HuH-7 (cell line): ENCODE data around the gene PUS7L.
"Not testable (repeated sequence)": the region's sequence is repeated elsewhere in the genome, so short reads cannot be mapped to it uniquely, and the experiment has no call there.

ENCODE experiments used
- DNase-seq: peaks from one replicate; pipeline ENCODE4 v3.0.0; 2011; ENCODE audit warnings: low spot score

Gene PUS7L

GRCh38 chr12:43750814-43751213 is 7.8 kb downstream of the PUS7L start:
- DNase-seq = no peak

DNA sequence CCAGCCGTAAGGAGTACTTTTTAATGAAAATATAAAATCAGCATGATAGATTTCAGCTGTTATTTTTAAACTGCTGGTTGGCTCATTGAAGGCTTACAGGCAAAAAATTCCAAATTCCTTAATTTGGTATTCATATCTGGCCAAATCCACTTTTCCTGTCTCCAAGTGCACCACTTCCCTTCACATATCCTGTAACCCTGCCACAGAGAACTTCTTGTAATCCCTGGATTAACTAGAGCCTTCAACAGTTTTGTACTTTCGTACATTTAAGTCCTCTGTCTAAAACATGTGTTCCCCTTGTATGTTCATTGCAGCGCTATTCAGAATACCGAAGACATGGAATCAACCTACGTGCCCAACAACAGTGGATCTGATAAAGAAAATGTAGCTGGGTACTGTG is 9.6 kb downstream of the PUS7L start:
- no peak for DNase-seq

GRCh38 chr12:43744826-43745225 is 13.8 kb downstream of the PUS7L start:
- no peak for DNase-seq

- no peak for DNase-seq
These were observed 16.5 kb downstream of the PUS7L start for GRCh38 chr12:43742106-43742505.

- DNase-seq = no peak
These were observed 18.0 kb downstream of the PUS7L start for GRCh38 chr12:43740511-43741100.

DNA sequence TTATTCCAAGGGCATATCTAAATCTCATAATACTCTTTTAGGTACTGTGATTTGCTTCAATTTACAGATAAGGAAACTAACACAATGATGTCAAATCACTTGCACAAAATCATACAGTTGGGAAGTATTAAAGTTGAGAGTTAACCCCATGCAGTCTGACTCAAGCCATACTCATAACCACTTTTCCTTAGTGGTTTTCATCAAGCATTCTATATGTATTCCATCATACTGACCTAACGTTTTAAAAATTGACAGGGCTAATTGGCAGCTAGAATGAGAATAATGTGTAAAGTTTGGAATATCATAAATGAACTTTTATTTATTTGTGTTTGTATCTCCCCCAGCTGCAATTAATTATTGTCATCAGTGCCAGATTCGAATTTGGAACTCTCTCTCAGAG is 20.9 kb downstream of the PUS7L start:
- no peak for DNase-seq

DNA sequence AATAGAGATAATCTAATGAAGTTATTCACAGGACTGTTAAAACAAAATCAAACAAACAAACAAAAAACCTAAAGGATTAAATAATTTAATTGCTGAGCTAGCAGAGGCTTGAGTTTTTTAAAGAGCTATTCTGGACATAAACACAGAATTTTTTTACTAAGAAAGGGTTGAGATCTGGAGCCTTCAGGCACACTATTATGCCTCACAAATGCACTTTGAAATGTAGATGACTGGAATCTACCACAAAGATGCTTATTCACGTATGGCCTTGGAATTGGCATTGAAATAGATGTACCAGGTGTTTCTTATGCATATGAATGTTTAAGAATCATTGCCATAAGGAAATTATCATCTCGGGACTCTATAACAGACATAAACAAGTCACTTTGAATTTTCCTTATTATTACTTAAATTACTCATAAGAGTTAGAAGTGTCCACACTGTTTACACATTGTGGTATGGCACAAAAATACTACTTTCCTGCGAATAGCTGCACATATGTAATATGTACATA is 21.6 kb downstream of the PUS7L start:
- no peak for DNase-seq

GRCh38 chr12:43733687-43734086 is 24.9 kb downstream of the PUS7L start:
- no peak for DNase-seq

DNA sequence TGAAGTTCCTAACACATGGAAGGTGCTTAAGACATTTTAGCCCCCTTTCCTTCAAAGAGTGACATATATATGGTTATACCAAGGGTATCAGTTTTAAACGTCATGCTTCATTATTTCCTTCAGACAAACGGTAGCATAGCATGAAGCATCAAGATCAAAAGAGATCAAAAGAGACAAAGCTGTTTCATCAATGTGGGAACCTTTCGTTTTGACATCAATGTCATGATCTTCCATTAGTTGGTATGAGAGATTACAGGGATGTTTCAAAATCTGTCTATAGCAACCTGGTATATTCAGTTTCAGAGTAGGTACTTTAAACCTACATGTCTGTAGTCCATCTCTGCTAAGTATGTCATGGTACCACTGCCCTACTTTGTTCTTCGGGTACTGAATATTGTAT is 28.3 kb downstream of the PUS7L start:
- DNase-seq = no peak

GRCh38 chr12:43728698-43729097 is 29.9 kb downstream of the PUS7L start:
- no peak for DNase-seq

GRCh38 chr12:43728117-43728516 is 30.5 kb downstream of the PUS7L start:
- no peak for DNase-seq

GRCh38 chr12:43723134-43723533 is 35.5 kb downstream of the PUS7L start:
- DNase-seq = no peak

- DNase-seq = no peak
These were observed 36.0 kb downstream of the PUS7L start for GRCh38 chr12:43722621-43723020.

DNA sequence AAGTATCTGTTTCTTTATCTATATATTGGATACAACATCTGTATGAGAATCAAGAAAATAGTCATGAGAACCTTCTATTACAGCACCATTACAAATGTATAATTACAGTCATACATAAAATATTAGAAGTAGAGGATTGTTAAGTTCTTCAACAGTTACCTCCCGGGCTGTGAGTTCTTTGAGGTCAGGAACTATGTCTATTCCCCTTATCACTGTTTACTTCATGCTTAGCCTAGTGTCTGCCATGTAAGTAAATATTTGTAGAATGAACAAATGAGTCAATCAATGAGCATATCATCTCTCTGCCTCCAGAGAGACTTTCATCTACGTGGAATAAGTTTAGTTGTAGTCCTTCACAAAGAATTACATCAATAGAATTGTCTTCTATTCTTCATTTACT is 47.2 kb downstream of the PUS7L start:
- DNase-seq = no peak

DNA sequence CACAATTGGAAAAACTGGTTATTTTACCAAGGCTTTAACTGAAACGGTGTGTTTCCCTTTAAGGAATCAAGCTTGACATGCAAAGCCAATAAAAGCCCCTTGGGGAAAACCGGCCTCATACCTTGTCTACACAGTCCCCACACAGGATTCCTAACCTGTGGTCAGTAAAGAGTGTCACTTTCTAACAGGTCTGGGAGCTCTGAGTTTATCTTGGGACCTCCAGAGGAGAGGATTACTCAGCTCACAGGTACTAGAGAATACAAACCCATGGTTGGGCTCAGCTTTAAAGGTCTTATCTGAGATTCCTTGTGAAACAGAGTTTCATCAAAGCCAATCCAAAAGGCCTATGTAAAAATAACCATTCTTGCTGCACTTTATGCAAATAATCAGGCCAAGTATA is 54.8 kb downstream of the PUS7L start:
- DNase-seq = not testable (repeated sequence)

GRCh38 chr12:43701194-43701593 is 57.4 kb downstream of the PUS7L start:
- DNase-seq = not testable (repeated sequence)

- no peak for DNase-seq
These were observed 62.4 kb downstream of the PUS7L start for GRCh38 chr12:43696154-43696553.

DNA sequence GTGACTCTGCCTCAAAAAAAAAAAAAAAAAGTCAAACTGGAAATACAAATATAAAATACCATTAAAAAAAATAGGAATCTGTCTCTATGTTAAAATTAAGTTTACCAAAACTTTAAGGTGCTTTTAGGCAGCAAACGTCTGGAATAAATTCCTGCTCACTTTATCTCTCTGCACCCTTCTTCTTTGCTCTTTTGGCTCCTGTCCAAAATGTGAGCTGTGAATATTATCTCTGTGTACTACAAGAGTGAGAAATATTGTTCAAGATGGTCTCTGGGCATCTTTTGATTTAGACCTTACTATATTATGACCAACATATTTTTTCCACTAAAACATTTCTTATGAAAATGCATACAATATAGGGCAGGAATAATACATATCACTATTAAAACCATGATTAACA is 63.7 kb downstream of the PUS7L start:
- no peak for DNase-seq

- DNase-seq = no peak
These were observed 66.5 kb downstream of the PUS7L start for GRCh38 chr12:43692064-43692463.

- not testable (repeated sequence) for DNase-seq
These were observed 73.1 kb downstream of the PUS7L start for GRCh38 chr12:43685491-43685890.

- DNase-seq = peak; percentile 44
These were observed 82.3 kb downstream of the PUS7L start for GRCh38 chr12:43676183-43676813.

DNA sequence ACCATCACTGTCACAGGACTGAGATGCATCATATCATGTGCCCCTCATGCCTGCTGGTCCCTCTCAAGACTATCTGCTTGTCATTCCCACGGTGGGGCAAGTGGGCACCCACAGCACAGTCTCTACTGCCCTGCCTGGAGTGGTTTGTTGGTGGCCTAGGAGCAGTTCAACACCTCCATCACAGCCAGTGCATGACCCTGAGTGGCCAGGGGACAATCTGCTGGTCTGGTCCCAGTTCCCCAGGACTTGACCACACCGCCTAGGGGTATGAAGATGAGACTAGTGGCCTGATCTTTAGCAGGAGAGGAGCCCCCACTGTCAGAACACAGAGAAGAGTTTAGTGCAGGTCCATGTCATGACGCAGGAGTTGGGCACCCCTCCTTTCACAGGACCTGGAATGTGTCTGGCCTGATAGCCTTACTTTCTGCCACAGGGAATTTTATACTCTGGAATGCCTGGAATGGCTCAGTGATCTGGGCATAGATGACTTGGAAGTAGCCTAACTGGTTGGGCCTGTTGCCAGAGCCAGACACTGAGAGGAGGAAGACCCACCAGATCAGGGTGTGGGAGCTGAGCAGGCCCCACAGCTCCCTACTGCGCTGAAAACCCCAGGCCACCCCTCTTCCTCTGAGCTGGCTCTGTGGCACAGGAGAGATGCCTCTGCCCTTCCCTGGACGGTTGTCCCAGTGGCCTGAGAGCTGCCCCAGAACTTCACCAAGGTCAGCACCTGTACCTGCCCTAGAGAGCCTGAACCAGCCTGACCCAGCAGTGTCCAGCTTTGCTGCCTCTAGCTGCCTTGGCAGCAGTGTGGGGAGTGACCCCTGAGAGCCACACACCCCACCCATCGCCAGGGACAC is 83.3 kb downstream of the PUS7L start:
- no peak for DNase-seq

- DNase-seq = no peak
These were observed 89.2 kb downstream of the PUS7L start for GRCh38 chr12:43669373-43669772.
